HG03565 (cell line): ENCODE measurements around the gene PIGR.

Source experiments
- ATAC-seq: cut with Tn5 transposase; IDR thresholded peaks from one replicate; pipeline ENCODE4 v1.9.1; 2021; ENCODE audit warnings: mild to moderate bottlenecking, moderate library complexity; ENCODE audit not compliant: unreplicated experiment

Gene PIGR

DNA sequence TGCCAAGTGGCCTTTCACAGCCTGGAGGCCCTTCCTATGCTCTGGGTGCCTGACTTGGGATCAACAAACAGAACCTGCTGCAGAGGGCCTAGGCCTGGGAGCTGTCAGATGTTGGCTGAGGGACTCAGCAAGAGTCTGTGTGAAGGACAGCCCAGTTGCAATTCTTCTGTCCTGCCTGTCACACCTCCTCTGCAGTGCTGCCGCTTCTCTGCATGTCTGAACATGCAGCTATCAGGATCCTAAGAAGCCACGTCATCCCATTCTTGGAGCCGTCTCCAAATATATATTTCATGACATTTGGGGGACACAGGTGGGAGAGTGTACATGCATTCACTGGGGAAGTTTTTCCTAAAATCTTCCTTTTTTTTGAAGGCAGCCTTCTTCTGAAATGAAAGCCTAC, 15.4 kb upstream of the PIGR start:
- no peak for ATAC-seq

DNA sequence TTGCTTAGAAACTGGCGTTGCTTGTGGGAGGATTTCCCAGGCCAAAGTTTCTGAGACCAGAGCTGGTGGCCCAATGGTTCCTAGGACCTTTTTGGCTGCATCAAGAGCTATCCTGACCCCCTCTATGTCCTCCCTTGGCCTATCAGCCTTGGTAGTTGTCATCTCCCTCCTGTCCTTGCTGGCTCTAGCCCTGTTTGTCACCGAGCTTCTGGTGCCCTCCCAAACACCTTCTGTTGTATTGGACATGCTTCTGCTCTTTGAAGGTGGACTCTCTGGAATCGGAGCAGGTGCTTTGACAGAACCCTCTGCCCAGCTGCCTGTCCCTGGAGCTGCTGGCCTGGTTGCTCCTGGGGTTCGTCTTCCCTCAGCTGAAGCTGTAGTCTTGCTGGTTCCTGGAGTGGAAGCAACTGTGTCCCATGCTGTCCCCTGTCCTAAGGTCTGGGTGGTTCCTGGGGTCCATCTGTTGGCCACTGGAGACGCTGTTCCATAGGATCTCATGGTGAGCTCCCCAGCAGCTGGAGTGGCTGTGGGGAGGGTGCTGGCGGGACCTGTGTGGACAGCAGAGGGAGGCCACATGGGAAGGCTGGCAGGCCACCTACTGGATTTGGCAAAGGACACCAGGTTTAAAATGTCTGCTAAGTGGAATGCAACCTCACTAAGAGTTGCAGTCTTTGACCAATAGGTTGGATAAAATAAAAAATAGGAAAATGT, 14.6 kb upstream of the PIGR start:
- no peak for ATAC-seq

DNA sequence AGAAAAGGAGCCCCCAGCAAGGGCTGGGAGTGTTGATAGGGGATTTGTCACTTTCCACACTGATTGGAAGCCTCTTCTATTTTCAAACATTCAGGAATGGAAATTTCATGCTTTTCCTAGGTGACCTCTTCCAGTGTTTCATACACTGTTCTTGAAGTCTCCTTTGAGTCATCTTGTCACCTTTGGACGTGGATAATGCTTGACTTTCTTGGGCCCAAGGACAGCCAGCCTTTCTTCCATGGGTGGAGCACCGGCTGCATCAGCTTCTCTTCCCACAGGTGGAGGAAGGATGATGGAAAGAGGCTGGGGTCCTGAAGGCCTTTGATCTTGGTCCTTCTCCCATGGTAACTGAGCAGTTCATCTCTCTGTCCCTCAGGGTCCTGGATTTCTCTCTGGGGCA, 11.9 kb upstream of the PIGR start:
- no peak for ATAC-seq

DNA sequence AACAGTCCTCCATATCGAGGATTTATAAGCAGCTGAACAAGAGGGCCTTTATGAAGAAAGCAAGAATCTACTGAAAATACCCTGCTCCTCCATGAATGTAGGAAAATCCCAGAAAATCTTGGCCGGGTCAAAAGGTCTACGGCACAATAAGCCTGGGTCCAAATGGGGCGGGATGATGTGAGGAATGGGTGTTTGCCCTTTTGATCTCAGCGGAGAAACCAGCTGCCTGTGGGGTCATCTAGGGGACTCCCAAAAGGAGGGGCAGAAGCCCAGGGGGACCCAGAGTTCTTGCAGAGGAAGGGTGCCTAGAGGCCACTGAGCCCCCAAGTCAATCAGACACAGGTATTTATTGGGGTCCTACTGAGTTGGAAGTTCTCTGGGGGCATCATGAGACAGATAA, 11.4 kb upstream of the PIGR start:
- no peak for ATAC-seq

DNA sequence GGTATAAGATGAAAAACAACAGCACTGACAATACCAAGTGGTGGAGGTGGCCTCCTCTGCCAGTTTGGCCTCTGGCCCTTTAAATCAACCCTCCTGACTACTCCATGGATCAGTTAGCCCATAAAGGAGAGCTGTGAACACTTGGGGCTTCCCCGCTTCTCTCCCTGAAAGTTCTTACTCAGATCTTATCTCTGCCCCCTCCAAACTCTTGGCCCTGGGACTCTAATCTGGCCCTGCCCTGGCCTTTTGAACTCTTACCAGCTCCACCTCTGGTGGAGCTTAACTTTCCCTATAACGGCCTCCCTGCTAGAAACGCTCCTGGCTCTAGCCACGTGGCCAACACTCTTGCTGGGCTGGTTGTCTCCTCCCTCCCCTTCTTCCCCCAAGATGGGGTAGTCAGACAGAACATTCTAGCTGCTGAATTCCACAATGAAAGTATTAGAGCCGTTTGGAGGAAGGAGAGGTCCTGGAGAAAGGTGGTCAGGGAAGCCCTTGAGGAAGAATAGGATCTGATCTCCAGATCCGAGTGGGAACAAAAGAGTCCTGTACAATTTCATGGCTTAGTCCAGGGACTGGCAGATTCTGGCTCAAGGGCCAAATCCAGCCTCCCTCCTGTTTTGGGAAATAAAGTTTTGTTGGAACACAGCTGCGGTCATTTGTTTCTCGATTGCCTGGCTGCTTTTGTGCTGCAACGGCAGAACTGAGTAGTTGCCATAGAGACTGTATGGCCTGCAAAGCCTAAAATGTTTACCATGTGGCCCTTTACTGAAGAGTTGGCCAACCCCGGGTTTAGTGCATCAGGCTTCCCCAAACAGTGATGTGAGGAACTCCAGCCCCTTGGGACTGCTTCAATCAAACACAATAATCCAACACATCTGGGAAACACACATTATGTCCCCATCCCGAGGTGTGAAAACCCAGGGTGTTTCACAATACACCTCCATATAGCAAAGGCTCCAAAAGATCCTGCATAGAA, 9.5 kb upstream of the PIGR start:
- ATAC-seq: no peak

DNA sequence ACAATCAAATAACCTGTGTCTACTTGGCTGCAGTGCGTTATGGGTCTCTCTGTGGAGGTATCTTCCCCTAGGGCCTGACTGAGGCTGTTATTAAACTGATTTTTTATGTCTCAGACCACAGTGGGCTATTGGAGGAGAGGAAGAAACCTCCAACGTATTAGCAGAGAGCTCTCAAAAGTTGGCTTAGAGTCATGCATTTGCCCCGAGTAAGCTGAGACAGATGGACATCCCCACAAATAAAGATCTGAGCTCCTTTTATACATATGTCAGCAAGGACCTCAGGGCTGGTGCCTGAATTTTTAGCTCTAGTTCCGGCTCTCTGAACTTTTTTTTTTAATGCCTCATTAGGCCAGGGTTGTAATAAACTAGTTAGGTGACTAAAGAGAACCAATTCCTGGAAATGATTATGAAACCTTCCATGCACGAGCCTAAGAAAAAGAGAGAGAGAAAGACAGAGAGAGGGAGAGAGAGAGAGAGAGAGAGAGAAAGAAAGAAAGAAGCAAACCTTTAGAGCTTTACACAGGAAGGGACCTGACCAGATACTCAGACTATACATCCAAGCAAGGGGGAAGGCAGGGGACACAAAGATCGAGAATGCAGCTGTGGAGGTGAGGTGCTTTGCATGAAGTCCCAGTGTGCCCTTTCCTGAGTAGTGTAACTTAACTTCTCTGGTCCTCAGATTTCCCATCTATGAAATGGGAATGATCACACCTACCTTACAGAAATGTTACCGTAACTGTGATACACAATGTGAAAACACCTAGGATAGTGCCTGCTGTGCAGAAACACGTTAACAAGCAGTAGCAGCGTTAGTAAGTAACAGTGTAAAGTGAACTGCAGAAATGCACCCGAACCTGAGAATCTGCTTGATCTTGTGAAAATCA, 8.4 kb upstream of the PIGR start:
- ATAC-seq: no peak

DNA sequence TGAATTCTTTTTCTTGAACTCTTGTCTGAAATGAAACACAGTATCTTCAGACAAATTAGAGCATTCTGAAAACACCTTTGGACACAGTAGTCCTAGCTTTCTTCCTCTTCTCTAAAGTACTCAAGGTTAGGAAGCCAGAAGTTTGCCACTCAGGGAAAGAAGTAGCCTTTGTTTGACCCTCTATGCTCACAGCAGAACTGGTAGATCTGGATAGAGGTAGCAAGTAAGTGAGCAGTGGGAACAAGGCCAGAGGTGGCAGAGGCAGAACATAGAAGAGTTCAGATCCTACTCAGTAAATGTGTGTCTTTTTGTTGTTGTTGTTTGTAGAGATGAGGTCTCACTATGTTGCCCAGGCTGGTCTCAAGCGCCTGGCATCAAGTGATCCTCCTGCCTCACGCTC, 7.4 kb upstream of the PIGR start:
- ATAC-seq: no peak

DNA sequence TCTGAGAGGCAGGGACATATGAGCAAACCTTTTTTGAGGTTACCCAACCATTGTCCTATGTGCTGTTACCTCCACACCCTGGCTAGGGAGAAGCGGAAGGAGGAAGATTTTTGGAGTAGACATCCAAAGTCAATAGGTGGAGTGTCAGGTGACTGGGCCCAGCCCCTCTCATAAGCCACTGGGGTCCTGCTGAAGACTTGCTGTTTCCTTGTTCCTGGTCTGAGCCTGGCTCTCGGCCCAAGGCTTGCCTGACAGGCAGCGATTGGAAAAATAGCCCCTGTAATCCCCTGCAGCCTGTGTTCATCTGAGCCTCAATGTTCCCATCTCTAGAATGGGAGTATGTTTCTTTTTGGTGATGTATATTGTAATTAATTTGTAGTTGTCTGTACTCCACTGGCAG, 6.9 kb upstream of the PIGR start:
- no peak for ATAC-seq

DNA sequence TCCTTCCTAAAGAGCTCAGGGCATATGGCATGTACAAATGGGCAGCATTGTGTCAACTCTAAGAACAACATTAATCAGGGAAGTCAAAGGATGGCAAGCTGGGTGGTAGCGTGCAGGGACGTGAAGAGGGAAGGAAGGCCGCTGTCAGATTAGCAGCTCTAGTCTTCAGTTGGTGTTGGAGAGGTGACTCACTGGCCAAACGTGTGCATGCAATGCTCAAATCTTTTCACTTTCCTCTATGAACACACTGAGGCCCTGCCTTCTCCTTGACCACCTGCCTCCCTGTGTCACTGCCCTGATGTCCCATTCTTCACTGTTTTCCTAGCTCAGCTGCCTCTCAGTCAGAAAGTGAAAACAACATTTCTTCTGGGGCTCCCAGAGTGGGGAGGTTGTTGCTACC, 5.9 kb upstream of the PIGR start:
- no peak for ATAC-seq

DNA sequence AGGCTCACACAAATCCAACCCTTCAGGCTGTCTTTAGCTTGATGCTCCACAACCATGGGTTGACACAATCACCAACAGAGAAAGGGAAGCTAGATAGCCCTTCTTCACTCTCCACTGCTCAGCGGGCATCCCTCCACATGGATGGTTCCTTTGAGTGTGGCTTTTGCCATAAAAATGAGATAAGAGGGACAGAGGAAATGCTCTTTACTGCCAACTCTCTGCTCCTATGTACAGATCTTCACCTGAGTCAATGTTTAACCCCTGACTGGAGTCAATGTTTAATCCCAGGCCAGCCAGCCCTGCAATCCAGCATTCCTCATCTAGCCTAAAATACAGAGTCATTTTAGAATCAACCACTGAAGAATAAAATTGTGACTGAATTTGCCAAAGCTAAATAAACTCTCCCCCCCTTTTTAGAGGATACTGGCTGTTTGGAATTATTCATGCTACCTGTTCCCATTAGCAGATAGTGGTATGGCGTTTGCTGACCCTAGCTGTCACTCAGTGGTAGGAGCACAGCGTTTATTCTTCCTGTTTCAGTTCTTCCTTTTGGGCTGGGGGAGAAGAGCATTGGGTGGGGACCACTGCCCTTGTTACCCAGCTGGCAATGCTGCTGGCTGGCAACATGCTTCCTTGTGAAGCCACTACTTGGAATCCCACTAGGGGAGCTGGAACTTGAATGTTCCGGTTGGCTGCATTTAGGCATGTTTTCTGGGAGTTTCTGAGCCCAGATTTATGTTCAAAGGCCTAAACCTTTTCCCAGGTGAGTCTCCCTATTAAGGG, 5.2 kb upstream of the PIGR start:
- ATAC-seq: no peak

DNA sequence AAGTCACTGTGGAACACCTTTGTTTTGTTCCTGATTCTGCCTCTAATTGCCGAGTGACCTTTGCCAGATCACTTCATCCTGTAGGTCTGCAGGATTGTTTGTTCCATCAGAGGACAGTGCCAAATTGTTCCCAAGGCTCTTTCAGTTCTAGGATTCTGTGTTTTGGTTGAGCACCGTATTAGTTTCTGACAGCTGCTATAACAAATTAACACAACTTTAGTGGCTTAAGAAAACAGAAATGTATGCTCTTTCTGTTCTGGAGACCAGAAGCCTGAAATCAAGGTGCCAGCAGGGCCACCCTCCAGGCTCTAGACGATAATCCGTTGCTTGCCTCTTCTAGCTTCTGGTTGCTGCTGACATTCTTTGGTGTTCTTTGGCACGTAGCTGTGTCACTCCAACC, 3.4 kb upstream of the PIGR start:
- no peak for ATAC-seq

DNA sequence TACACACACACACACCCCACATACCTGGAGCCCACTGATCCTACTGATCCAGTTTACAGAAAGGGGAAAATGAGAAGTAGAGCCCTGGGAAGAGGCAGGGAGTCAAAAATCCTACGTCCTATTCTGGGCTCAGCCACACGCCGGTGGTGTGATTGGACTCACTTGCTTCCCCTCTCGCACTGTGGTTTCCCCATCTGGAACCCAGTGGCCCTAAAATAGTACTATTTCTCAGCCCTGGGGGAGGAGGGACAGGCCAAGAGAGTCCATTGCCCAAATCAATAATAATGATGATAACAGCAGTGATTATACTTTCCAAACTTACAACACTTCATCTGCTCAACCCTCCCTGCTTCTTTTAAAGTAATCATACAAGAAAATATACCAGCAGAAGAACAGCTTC, 2.9 kb upstream of the PIGR start:
- ATAC-seq: no peak

DNA sequence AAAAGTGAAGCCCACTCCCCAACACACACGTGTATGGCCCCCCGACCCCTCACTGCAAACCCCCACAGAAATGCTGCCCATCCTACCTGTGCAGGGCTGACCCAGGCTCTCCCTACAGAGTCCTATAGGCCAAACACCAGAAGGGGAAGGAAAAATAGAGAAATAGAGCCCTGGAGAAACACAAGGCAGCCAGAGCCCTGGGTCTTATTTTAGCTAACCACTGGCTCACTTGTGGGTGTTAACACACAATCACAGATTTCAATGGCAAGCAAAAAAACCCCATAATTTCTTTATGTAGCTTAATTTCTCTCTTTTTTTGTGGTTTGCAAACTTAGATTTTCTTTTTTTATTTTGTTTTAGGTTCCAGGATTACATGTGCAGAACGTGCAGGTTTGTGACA, 989 bp upstream of the PIGR start:
- ATAC-seq: no peak

DNA sequence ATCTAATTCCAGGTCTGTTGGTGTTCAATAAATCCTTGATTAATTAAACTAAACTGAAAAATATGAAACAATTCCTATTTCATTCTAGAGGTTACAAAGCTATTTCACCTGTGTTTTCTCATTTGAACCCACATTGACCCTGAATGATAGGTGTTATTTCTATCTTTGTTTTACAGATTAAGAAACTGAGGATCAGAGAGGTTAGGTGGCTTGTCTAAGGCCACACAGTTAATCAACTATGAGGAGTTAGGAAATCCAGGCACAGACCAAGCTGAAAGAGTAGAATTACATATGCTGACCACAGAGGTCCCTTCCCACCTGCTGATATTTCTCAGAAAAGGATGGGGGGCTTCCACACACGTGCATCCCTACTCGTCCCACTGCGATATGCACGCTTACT, 487 bp downstream of the PIGR start:
- ATAC-seq: no peak

DNA sequence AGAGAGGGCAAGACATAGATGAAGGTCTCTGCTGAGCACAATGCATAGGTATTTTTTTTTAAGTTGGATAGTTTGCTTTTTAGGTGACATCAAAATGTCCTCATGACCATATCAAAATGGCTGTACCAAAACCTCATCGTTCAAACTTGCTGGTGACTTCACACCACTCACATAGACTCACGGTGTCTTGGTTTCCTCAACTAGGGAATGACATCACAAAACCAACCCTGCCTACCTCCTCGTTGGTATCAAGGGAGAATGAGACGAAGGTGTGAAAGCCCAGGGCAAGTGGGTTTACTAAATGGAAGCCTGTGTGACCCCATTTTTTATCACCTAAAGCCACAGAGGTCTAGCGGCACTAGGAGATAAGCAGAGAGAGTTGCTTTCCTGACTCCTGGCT, 1.6 kb downstream of the PIGR start:
- no peak for ATAC-seq

DNA sequence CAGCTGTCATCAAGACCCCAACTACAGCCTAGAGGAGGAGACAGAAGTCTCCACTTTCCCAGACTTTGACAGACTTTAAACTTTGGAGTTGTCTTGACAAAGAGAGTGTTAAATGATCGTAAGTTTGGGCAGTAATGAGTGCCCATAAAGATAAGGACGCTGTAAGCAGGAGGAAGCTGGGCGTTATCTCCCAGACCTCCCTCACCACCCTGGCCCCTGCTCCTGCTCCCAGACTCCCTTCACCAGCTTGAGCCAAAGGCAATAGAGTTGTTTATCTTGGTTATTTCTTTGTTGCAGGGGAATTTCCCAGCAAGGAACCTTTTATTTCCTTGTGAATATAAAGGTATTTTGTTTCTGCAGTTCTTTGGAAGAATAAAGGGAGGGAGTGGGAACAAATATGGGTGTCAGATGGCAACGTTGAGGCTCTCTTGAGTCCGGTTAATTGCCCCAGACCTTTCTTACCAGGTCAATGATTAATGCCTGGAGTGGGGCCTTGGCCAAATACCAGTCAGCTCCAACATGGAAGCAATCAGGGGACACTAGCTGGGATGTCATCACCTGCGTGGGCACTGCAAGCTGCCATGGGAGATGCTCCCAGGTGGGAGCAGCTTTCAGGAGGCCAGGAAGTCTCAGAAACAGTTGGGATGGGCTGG, 4.4 kb downstream of the PIGR start:
- ATAC-seq: no peak

DNA sequence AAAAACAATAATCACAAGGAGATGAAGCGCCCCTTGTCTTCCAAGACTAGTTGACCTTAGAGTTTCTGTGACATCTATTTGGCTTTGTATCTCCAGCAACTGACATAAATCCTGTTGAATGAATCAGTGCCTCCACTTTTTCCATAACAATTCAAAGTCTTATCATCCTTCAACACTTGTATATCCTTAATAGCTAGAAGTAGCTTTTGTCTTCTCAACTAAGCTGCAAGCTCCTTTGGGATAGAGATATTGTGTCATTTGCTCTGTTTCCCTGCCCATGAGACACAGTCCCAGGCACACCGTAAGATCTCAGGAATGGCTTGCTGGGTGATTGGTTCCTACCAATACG, 5.7 kb downstream of the PIGR start:
- no peak for ATAC-seq

DNA sequence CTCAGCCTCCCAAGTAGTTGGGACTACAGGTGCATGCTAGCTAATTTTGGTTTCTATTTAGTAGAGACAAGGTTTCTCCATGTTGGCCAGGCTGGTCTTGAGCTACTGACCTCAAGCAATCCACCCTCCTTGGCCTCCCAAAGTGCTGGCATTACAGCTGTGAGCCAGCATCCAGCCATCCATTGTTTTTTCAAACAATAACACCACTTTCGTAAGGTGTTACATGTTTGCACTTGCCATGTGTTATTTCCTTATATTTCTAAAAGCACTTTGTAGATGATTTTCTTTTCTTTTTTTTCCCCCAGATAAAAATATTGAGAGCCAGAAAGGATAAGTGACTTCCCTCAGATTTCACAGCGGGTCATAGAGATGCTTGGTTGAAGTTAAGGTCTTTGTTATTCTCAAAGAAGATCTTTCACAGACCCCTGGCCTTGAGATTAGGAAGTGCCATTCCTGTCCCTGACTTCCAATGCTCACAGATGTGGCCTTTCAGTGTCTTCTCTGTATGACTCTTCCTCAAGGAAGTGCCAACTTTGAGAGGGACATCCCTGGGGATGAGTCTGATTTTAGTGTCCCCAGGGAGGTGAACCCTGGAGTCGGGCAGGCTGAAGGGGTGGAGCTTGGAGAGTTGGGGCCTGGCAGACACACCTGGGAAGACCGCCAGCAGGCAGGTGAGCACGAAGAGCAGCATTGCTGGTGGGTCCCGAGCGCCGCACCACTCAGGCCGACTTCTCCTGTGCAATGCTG, 6.3 kb downstream of the PIGR start:
- ATAC-seq: no peak

DNA sequence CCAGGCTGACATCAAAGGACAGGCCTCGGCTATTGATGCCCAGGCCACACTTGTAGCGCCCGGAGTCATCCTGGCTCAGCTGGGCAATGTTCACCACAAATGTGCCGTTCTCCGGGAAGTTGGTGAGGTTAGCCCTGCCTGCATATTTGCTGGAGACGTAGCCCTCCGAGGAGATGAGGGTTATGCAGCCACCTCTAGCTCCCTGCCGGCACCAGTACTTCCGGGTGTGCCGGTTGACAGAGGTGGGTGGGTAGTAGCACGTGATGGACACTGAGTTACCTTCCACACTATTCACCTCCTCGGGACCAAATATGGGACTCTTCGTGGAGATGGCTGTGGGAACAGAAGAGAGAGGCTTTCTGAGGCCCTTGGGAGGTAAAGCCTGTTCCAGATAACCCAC, 7.1 kb downstream of the PIGR start:
- no peak for ATAC-seq
